Measurements from ENCODE around the gene ANKMY2.
A peak's percentile ranks its signal among the peaks of the same experiment; 100 is the strongest.

The ANKMY2 gene

GRCh38 chr7:16657656-16658279 is 12.2 kb upstream of the ANKMY2 start:
- peak; percentile 97 for DNase-seq

GRCh38 chr7:16656141-16656540 is 10.6 kb upstream of the ANKMY2 start:
- no peak for DNase-seq

GRCh38 chr7:16655394-16655793 is 9.8 kb upstream of the ANKMY2 start:
- no peak for DNase-seq

DNA sequence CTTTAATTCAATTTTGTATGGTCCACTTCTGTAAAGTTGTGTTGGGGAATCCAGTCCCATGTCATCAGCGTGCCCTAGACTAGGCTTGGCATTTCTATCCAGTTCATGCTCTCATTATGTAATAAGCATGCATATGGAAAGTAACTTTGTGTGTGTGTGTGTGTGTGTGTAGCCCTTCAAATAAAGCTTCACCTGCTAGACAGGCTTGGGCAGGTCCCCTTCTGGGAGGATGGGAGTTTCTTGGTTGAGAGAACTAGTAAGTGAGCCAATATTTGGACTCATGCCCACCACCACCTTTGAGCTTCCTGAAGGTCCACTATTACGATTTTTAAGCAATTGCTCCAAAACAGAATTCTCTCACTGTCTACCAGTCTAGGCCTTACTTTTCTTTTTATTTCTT is 7.3 kb upstream of the ANKMY2 start:
- no peak for DNase-seq

DNA sequence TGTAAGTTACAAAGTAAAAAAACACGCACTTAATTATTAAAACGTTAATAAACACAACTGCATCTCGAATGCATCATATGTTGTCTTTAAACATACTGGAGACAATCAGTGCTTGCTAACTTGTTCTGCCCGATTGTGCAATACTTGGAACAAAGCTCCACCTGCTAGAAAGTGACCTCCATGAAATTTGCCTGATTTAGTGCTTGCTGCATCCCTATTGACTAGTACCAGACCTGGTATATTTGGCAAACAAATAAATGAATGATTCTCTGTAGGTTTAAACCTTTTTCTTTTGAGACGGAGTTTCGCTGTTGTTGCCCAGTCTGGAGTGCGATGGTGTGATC is 6.7 kb upstream of the ANKMY2 start:
- no peak for DNase-seq

GRCh38 chr7:16651396-16652239 is 6.1 kb upstream of the ANKMY2 start:
- DNase-seq, result peak; percentile 65

- DNase-seq, result no peak
Observed at GRCh38 chr7:16650266-16650665, 4.7 kb upstream of the ANKMY2 start.

DNA sequence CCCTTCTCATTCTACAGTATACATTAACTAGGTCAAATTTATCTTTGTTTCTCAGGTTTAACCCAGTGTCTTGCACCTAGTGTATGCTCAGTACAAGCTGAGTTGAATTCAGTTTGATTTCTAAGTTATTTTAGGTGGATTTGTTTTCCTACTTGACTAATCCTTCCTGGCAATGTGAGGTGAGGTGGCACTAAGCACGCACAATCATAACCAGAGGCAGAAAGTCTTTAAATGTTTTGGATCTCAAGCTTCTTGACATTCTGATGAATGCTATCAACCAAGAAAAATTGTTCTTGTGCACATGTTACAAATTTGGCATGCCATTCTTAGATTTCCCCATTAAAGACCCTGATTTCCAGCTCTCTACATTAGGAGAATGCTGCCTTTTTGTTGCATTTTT is 3.6 kb upstream of the ANKMY2 start:
- no peak for DNase-seq

- no peak for DNase-seq
Observed at GRCh38 chr7:16648551-16648950, 3.0 kb upstream of the ANKMY2 start.

DNA sequence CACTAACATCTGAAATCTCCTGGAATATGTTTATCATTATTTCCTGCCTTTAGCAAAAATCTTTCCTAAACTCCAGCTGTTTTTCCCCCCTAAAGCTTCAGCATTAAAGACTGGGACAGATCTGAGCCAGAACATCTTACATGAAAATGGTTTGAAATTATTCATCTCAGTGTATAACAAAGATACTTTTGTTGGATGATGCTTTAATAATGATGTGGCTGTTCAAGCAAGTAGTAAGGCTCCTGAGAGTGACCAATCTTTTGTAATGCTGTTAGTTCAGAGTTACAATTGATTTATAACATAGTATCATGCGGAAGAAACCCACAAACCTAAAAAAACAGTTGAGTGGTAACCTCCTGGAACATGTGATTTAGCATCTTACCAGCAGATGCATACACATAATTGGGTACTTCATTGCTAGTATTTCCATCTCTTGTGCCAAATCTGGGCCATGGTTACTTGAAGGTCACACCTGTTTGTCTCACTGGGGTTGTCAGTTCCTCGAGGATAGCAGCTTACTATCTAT is 1.9 kb upstream of the ANKMY2 start:
- no peak for DNase-seq

DNA sequence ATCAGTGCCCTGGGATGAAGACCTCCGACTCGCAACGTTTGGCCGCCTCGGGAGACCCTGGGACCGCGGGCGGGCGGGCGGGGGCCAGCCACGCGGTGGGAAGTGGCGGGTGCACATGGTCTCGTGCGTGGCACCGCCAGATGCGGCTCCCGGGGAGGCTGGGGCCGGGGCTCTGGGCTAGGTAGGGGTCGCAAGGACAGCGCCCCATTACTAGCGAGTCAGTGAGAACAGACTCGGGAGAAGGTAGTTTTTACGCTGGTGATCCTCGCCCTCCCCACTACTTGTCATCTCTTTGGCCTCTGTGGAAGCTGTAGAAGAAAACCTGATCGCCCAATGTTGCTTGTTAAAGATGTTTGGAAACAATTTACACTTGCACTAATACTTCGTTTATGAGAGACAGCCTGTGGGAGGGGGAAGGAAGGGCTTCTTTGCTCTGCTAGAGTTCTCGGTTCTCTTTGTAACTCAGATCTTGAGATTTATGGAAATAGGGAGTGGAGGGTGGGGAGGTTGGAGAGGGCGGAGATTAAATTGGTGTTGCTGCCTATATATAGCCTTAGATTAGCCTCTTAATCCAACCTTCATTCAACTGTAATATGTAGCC is 1.0 kb upstream of the ANKMY2 start:
- DNase-seq, result no peak

DNA sequence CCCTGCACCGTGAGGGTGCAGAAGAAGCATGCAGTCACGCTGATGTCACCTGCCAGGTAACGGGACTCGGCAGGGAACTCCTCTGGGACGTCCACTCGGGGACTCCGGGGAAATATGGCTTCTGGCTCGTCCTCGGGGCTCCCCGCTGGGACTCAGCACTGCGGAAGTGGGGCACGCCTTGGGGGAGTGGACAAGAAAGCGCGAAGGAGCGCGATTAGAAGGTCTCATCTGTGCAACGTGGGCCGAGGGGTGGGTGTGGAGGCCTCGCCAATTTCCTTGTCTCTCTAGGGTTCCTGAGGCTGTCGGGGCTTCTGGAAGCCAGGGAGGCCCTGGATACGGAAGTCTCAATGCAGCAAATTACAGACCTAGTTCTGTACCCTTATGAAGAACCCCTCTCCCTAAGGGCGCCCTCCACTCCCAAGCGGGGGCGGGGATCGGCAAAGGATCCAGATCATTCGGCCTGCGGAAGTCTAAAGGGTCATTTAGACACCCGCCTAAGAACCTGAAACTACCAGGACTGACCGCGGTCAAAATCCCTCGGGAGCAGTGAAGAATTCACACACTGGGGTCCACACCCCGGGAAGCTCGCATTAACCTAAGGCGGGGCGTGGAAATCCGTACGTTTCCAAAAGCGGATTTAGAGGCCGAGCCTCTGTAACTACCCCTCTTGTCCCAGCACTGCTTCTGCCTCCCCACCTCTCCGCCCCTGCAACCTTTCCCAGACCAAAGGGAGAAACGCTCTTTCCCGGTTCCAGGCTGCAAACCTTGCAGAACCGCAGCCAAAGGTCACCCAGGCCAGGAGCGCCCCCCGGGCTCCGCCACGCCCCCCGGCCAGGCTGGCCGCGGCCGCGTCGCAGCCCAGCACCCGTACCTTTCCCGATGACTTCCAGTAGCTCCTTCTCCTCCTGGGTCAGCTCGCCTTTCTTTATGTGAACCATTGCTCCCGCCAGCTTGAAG is 640 bp downstream of the ANKMY2 start:
- peak; percentile 52 for DNase-seq

- no peak for DNase-seq
Observed at GRCh38 chr7:16644157-16644556, 1.4 kb downstream of the ANKMY2 start.

GRCh38 chr7:16638282-16639280 is 7.0 kb downstream of the ANKMY2 start:
- no peak for DNase-seq

DNA sequence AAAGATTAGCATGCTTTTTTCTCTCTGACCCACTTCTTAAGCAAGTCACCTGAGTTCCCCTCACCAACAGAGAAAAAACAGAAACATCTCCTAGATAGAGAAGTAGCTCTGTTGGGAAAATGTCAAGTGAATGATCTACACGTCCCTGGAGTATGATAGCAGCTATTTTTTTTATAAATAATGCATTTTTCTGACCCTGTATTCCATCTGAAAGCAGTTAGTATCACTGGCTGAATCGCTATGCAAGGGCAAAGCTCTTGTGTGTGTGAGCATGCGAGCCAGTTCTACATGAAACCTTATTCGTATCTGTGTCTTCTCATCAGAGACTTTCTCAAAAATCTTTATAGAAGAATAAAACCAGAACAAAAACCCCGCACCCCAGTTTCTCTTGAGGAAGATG is 8.2 kb downstream of the ANKMY2 start:
- DNase-seq, result no peak

GRCh38 chr7:16636555-16637101 is 8.9 kb downstream of the ANKMY2 start:
- DNase-seq, result no peak

DNA sequence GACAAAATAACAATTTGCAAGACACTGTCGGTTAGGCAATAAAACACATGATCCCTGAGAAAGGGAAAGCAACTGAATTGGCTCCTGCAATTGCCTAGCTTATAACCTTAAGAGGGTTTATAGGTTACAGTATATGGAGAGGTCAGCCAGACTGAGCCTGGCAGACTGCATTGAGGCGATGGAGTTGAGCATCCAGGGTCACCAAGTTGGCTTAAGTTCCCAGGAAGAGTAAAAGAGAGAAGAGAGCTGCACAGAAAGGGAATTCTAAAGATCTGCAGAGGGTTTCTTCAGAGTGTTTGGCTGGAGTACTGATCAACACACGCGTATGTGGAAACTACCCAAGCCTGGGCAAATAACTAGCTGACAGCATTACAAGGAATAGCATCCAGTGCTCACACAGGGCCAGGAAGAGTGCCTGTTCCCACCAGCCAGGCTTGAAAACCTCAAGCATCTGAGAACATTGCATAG is 11.2 kb downstream of the ANKMY2 start:
- DNase-seq, result no peak

DNA sequence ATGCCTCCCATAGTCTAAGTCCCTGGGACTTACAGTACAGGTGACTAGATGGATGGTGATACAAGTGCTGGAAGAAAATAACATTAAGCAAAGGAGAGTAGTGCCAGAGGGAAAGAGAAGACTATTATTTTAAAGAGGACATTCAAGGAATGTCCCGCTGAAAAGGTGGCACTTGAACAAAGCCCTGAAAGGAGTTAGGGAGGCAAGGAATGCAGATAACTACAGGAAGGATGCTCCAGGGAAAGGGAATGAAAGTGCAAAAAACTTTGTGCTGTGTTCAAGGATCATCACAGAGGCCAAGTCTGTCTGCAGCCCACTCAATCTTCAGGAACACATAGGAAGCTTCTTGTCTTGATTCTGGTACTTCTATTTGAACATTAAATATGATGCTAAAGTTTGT is 14.9 kb downstream of the ANKMY2 start:
- DNase-seq, result no peak

DNA sequence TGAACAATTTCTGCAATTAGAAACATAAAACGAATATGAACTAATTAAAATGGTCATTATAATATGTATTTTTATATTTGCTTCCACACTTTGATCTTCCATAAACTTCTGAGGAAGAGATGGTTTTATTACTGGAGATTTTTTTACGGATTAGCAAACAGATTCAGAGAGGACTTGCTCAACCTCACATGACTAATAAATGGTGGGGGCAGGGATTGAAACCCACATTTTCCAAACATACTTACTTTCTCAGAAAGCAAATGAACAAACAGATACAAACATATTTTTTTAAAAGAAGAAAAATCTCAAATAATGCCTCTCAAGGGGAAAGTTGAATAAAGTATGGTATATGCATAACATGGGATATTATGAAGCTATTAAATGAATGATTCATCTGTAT is 18.3 kb downstream of the ANKMY2 start:
- no peak for DNase-seq

GRCh38 chr7:16626388-16626787 is 19.2 kb downstream of the ANKMY2 start:
- no peak for DNase-seq

- DNase-seq, result no peak
Observed at GRCh38 chr7:16619979-16620408, 25.6 kb downstream of the ANKMY2 start.
